Suppressor macrophage treated with lipopolysaccharide for 1 hour (primary cell): Measurements from ENCODE around the gene PCCA.
"Not testable (repeated sequence)": the region's sequence is repeated elsewhere in the genome, so short reads cannot be mapped to it uniquely, and the experiment has no call there.

Source experiments
- DNase-seq, 3 donors: peaks; one replicate each; pipeline ENCODE4 v3.0.0-alpha.2; 2020 to 2022

PCCA gene

DNA sequence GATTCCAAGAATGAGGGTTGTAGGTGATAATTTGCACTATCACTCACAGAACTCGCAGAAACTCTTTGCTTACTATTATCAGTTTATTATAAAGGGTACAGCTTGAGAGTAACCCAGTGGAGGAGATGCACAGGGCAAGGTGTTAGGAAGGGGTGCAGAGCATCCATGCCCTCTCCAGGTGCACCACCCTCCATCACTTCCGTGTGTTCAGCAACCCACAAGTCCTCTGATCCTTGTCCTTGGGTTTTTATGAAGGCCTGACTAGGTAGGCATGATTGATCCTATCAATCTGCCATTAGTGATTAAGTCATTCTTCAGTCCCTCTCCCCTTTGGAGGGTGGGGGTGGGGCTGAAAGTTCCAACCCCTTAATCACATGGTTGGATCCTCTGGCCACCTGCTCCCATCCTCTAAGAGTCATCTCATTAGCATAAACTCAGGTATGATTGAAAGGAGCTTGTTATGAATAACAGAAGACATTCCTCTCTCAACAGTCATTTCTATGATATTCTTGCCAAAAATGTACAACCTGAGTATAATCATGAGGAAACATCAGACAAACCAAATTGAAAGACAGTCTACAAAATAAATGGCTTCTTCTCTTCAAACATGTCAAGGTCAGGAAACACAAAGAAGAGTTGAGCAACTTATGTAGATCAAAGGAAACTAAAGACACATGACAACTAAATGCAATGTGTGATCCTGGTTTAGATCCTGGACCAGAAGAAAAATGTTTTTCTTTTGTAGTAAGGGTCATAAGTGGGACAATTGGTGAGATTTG, 225.4 kb downstream of the PCCA start:
- no peak for DNase-seq

DNA sequence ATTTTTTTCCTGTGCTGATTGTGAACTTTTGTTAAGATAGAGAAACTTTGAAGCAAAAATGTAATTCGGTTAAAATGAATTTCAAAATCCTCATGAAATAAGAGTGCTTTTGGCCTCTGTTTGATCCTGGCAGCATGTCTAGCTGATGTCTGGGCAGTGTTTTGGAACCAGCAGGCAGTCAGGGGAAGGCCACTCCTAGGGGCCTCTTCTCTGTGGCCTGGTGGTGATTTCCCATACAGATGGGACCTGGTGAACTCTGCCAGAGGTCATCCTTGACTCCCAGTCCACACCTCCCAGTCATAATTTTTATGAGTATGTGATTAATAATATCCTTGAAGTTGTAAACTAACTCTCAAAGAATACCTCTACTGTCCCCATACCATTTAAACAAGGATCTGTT, 226.6 kb downstream of the PCCA start:
- DNase-seq, result no peak

DNA sequence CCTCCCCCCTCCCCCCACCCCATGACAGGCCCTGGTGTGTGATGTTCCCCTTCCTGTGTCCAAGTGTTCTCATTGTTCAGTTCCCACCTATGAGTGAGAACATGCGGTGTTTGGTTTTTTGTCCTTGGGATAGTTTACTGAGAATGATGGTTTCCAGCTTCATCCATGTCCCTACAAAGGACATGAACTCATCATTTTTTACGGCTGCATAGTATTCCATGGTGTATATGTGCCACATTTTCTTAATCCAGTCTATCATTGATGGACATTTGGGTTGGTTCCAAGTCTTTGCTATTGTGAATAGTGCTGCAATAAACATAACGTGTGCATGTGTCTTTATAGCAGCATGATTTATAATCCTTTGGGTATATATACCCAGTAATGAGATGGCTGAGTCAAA, 229.6 kb downstream of the PCCA start:
- DNase-seq, result not testable (repeated sequence)

DNA sequence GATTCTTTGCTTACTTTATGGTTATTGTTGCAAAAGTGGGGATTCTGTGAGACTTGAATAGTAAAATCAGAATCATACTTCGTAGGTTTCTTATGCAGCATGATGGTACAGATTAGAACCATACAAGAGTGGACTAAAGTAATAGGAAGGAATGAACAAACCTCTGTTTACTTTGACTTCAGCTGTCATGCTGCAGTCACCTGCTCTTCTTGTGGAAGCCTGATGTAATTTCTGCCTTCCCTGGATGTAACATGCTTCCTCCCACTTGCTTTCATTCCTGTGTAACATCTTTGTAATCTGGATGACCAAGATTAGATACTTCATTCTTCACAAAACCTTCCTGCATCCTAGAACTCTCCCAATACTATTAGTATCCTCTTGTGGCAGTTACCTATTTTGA, 235.0 kb downstream of the PCCA start:
- DNase-seq, result peak in 1 of 3 donors; percentile 7

DNA sequence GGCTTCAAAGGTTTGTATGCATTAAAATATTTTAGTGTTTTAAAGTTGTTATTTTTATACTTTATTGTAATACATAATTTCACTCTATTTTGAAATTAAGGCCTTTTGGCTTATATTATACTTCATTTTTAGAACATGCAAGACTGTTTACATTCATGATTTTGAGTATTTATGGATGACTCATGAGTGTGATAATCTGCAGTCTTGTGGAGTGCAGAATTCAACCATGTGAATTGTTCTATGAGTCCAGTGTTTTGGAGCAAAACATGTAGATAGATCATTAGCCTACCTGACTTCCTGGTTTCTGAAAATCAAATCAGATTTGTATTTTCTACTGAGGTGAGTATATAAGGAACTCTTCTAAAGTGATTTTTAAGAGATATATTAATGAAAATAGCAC, 241.8 kb downstream of the PCCA start:
- DNase-seq, result no peak

DNA sequence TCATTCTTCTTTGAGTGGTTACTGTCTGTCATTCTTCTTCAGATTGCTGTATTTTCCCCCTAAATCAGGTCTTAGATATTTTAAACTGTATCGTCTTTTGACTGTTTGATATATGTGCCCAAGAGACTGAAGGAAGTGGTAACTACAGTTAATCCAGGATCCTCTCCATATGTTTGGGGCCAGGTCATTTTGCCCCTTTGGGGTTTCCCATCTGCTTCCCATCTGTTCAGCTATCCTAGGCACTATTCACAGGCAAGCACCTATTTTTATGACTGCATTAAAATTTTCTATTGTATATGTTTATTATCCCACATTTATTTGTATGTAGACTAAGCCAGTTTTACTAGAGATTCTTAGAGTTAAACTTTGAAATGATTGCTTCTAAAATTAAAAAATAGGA, 244.2 kb downstream of the PCCA start:
- DNase-seq, result no peak

DNA sequence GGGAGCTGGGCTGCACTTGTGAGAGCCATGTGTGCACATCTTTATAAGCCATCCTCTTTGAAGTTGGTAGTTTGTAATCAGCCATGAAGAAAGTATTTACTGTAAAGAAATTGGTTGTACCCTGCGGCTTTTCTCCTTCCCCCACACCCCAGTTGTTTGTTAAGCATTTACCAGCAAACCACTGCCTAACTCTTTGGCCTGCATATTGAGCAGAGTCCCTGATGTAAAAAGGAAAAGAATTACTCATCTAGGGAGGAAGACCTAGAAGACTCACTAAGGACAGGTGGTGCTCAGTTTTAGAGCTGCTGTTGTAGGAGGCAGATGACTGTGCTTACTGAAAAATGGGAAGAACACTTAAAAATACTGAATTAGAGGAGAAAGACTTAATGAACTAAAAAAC, 245.3 kb downstream of the PCCA start:
- DNase-seq, result no peak

DNA sequence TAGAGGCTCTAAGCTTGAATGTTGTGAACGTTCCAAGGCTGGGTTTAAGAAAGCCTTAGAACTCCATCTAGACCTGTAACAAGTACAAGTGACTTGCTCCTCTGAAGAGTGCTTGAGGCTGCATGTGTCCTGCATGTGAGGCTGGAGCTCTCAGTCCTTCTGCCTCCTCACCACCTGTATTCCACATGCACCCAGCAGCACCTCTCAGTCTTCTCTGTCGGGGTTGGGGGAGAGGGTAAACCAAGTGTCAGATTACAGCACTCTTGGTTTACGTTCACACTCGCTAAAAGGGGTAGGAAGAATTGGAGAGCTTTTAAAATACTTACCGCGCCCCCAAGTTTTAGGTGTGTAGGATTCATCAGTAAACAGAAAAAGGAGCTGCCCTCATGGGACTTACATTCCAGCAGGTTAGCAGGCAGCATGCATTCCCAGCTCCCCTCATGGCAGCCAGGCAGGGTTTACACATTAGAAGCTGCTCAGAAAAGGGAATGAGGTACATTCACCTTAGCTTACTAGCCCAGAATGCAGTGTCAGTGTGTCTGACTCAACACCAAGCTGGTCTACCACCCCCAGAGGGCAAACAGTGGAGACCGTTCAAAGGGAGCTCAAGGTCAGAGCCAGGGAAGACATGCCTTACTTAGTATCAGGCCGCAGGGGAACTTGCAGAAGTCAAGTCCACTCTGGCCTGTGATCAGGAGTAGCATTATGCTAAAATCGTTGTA, 248.1 kb downstream of the PCCA start:
- no peak for DNase-seq

DNA sequence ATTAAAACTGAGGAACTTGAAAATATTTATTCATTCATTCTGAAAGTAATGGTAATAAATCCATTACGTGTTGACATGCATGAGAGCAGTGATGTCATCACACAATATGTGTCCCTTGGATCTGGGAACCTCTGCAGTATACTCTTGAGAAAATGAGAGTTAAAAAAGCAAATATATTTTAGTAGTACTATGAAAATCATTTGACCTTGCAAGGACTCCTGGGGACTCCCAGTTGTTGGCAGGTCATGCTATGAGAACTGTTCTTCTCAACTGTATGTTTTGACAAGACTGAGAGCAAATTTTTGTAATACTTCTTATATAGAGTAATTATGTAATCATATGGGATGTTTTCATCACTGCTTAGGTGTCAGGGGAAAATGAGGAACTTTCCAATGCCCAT, 249.4 kb downstream of the PCCA start:
- peak; percentile 7 to 39 (median 39) for DNase-seq

DNA sequence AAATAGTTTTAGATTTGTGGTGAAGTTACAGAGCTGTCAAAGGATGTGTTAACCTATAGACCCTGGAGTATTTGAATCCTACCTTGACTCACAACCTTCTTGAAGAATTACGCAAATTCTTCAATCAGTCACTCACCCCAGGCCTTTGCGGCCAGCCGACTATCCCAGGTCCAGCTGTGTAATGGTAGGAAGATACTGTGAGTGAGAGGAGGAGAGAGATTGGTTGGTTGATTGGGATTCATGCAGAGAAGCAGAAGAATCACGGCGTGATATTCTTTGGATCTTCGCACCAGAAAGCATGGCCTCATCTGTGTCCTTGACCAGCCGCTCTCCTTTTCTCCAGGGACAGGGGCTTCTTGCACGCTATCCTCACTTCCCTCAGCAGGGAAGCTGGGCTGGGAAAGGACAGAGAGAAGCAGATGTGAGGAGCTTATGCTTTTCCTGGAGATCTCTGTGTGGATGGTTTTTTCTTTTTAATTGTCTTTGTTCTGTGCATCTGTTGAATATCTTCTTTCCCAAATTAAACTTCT, 250.6 kb downstream of the PCCA start:
- no peak for DNase-seq

DNA sequence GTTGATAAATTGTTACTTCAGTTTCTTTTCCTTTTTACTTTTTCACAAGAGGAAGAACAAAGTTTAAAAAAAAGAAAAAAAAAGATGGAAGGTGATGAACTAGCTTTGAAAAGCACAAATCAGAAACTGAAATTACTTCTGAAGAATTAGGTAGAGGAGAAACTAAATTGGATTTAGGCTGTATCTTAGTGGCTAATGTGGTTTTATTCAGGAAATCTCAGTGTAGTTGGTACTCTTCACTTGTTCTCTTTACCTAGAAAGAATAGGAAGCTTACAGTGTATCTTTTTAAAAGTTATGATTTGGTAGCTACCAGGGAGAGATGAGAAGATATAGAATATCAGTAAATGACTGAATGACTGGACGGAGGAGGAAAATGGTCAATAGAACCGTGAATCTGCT, 252.0 kb downstream of the PCCA start:
- DNase-seq, result no peak

DNA sequence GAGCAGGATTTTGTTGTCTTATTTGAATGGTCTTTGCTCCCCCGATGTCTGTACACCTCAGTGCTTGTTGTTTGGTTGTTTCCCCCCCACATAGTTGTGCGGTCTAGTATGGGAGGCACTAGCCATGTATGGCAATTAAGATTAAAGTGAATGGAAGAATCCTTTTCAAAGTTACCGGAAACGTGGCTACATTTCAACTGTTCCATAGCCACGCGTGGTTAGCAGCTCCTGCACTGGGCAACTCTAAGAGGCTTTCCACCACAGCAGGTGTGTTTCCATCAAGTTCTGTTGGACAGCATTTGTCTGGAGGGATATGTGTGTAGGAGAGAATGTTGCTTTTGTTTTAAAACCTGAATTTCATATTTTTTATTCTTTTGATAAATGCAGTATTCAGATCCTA, 252.4 kb downstream of the PCCA start:
- no peak for DNase-seq

DNA sequence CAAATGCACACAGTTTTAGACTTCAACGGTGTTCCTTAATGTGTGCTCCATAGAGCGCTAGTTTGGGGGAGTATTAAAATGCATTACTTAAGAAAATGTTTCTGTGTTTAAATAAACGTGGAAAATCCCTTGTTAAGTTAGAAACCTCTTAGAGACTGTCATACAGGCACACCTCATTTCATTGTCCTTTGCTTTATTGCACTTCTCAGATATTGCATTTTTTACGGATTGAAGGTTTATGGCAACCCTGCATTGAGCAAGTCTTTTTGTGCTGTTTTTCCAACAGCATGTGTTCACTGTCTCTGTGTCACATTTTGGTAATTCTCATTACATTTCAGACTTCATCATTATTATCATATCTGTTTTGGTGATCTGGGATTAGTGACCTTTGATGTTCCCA, 255.7 kb downstream of the PCCA start:
- no peak for DNase-seq

DNA sequence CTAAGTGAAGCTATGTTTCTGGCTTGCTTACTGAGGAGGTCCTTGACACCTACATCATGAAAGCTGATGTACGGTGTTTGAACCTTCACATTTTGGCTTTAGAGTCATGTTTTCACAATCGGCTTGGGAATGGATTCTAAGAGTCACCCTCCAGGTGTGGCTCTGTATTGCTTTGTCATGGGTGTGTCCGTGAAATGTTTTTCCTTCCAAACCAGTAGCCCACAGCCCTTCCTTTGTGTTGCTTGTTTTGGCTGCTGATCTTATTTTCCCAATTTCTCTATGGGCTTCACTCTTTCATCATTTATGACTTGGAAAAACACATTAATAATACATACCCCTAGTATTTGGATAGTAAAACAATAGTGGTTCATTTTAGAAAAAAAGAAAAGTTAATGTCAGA, 259.1 kb downstream of the PCCA start:
- no peak for DNase-seq

DNA sequence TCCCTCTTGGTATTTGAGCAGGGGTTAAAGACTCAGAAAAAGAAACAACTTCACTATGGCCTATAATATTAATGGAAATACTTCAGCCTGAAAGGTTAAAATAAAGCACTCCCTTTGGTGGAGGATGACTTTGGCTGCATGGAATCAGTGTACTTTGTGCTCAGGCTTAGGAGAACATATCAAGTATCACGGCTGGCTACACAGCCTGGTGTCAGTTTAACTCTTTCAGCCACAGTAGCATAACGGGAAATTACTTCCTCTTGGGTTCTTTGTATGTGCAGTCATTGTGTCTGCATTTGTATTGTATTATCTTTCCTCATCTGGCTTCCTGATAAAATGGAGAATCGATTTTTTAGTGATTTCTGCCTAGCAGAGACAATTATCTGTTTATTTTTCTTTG, 260.7 kb downstream of the PCCA start:
- no peak for DNase-seq

DNA sequence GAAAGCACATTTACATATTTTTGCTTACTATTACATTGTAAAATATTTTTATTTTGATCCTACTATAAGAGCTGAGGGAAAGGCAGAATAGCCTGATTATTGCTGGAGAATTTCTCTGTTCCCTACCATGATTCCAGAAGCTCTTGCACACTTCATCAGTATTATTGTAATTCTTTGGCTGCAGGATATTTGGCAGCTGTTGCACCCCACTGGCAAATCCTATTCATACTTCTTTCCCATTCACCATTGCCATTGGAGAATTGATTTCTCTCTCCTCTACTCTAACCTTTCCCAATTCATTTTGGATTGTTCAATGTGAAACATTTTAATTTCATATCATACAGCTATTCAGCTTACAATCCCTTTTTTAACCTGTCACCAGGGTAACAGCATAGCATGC, 261.7 kb downstream of the PCCA start:
- no peak for DNase-seq

DNA sequence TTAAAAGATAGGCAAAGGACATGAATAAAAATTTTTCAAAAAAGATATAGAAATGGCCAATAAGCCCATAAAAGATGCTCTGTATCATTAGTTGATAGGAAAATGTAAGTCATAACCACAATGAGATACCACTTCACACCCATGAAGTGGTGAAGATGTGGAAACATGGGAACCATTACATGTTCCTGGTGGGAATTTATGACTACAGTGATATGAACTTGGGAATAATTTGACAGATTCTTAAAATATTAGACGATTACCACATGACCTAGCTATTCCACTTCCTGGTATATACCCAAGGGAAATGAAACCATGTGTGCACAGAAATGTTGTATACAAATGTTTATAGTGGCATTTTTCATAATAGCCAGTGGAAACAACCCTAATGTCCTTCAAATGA, 267.5 kb downstream of the PCCA start:
- DNase-seq, result no peak

DNA sequence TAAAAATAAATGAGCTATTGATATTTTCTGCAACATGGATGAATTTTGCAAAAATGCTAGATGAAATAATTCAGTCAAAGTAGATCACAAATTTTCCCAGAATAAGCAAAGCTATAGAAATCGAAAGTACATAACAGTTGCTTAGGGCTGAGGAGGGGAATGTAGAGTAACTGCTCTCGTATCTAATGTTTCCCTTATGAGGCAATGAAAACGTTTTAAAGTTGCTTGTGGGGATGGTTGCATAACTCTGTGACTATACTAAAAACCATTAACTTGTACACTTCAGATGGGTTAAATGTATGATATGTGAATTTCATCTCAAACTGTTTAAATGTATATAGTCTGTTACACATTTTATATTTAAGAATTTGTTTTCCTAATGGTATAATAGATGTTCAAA, 268.0 kb downstream of the PCCA start:
- peak in 2 of 3 donors; percentile 8 to 26 for DNase-seq

DNA sequence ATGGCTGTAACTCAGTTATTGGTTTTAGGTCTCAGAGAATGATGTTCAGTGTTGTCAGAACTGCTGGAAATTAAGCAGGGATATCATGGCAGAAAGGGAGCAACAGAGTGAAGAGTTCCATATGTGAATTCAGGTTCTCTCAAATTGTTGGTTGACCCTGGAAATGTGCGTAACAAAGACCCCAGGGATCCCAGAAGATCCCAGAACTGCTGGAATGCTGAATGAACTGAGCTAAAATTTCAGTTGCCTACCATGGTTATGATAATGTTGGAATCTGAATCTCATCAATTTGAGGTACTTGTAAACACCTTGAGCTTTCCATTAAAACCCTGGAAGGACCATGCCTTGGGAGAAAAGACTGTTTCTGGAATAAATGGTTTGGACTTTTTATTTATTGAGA, 268.9 kb downstream of the PCCA start:
- DNase-seq, result no peak

DNA sequence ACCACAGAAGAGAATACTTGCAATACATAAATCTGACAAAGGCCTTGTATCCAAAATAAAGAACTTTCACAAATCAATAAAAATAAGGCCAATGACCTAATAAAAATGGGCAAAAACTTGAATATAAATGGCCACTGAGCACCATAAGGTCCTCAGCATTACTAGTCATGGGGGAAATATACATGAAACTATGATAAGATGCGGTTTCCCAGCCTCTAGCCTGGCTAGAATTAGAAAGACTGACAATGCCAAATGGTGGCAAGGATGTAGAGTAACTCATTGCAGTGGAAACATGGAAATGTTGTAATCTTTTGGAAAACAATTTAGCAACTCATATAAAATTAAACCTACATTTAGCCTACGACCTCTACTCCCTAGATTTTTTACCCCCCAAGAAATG, 272.6 kb downstream of the PCCA start:
- peak in 1 of 3 donors; percentile 41 for DNase-seq

DNA sequence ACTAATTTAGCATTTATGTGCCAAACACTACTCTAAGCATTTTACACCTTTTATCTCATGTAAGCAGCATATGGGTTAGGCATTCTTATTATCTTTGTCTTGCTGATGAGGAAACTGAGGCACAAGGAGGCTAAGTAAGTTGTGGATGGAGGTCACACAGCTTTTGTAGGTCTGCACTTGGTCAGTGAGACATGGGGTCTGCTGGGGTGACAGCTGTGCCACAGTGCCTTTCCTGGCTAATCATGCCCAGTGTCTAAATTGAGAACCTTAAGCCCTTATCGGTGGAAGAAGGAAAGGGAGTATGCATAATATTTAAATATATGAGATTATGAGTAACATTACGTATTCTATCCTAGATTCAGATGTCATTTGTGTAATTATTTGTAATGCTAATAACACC, 273.5 kb downstream of the PCCA start:
- DNase-seq, result no peak

DNA sequence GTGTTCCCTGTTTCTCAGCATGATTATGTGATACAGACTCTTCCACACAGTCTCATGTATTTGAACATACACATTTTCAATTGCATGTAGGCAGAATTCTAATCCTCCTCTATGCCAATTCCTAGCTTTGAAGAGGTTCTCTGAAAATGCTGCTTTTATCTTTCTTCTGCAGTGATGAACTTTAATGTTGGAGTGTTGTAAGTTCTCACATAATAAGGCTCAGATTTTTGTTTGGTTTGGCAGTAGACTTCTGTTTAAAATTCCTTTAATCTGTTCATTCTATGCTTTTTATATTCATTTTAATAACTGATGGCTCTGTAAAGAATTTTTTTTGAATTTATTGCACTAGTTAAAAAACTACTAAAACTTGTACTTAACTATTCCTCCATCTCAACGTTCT, 273.9 kb downstream of the PCCA start:
- DNase-seq, result no peak

DNA sequence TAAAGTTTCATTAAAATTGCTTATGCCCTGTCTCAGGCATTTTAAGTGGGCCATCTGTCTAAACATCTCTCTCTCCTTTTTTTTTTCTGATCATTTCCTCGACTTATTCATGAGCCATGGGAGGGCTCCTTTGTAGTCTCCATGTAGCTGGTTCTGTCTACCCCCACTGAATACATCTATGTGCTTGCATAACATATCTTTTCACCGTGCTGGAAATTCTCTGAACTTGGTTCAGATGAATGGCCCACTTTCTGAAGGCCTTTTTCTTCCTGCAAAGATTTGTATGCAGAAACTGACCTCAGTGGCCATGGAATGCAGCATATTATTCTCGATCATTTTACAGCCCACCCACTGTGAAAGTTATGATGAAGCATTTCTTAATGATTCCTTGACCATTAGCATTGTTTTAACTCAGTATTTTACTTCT, 274.4 kb downstream of the PCCA start:
- no peak for DNase-seq

DNA sequence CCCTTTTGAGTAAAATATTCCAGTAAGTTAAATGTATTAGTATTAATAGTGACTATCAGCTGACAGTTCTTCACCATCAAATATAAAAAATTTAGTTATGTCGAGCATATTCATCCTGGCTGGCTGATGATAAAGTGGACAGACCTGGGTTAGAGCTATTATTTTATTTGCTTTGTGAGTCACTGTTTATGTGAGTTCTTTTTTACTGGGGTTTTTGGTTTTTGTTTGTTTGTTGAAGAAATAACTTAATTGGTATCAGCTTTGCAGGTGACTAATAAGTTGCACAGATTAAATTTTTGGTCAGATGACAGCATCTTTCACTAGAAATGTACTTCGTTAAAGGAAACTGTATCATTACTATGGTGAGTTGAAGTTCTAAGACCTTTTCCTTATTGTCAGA, 275.0 kb downstream of the PCCA start:
- no peak for DNase-seq
